DND-41 (cell line): Measurements from ENCODE around the gene ATP8A2.

Experiments
- ATAC-seq: fragments of 200-7000 bp; cut with Tn5 transposase; 3 replicates; pipeline ENCODE4 v1.9.1; 2021; ENCODE audit warnings: low read depth; ENCODE audit not compliant: insufficient read depth
- DNase-seq: peaks from one replicate; pipeline ENCODE4 v3.0.0-alpha.2; 2020
- H2AFZ ChIP-seq: 2 replicates; pipeline ENCODE4 v1.6.0; 2012; ENCODE audit warnings: low read depth, low read length
- H3K27ac ChIP-seq: 2 replicates; pipeline ENCODE4 v1.5.1; 2012; ENCODE audit warnings: low read length, inconsistent platforms
- H3K27me3 ChIP-seq: fragments of 200-600 bp; sonication (generic); 2 replicates; pipeline ENCODE4 v1.6.0; 2012; ENCODE audit warnings: low read length, mild to moderate bottlenecking, inconsistent platforms; ENCODE audit not compliant: insufficient read depth, poor library complexity
- H3K36me3 ChIP-seq: 2 replicates; pipeline ENCODE4 v1.5.1; 2012; ENCODE audit warnings: low read length, inconsistent platforms; ENCODE audit not compliant: insufficient read depth
- H3K4me1 ChIP-seq: 2 replicates; pipeline ENCODE4 v1.5.1; 2012; ENCODE audit warnings: mild to moderate bottlenecking, low read length; ENCODE audit not compliant: insufficient read depth
- H3K4me2 ChIP-seq: 2 replicates; pipeline ENCODE4 v1.6.0; 2012; ENCODE audit warnings: mild to moderate bottlenecking, moderate library complexity, low read length, inconsistent platforms; ENCODE audit not compliant: insufficient read depth
- H3K4me3 ChIP-seq, 2 experiments: fragments of 200-600 bp in 1 of 2; shearing (Covaris generic) in 1 of 2; 2 replicates each; pipeline ENCODE4 v1.5.1; 2012 to 2016; ENCODE audit warnings: inconsistent platforms in 2 of 2, low read length in 2 of 2, mild to moderate bottlenecking in 2 of 2, low read depth in 1 of 2, moderate library complexity in 1 of 2
- H3K79me2 ChIP-seq: 2 replicates; pipeline ENCODE4 v1.6.0; 2012; ENCODE audit warnings: low read length, inconsistent platforms; ENCODE audit not compliant: insufficient read depth
- H3K9ac ChIP-seq: 2 replicates; pipeline ENCODE4 v1.6.0; 2012; ENCODE audit warnings: low read depth, mild to moderate bottlenecking, inconsistent platforms, low read length, moderate library complexity
- H3K9me3 ChIP-seq: 2 replicates; pipeline ENCODE4 v1.5.1; 2012; ENCODE audit warnings: low read length, moderate library complexity, mild to moderate bottlenecking, inconsistent platforms; ENCODE audit not compliant: insufficient read depth, severe bottlenecking
- H4K20me1 ChIP-seq: 2 replicates; pipeline ENCODE4 v1.6.0; 2012; ENCODE audit warnings: low read length; ENCODE audit not compliant: insufficient read depth
- EZH2 ChIP-seq: IDR thresholded peaks from 3 replicates; pipeline ENCODE4 v1.6.1; 2012; ENCODE audit warnings: borderline replicate concordance, low read depth, mild to moderate bottlenecking, moderate library complexity, low read length, inconsistent platforms; ENCODE audit not compliant: severe bottlenecking
- TF ChIP-seq, protein P1 (sequence below): IDR thresholded peaks from 2 replicates; pipeline ENCODE4 v1.5.1; 2012; ENCODE audit warnings: borderline replicate concordance, low read length, moderate library complexity, mild to moderate bottlenecking; ENCODE audit not compliant: poor library complexity, severe bottlenecking; ENCODE audit errors: extremely low read depth

ATP8A2 gene

DNA sequence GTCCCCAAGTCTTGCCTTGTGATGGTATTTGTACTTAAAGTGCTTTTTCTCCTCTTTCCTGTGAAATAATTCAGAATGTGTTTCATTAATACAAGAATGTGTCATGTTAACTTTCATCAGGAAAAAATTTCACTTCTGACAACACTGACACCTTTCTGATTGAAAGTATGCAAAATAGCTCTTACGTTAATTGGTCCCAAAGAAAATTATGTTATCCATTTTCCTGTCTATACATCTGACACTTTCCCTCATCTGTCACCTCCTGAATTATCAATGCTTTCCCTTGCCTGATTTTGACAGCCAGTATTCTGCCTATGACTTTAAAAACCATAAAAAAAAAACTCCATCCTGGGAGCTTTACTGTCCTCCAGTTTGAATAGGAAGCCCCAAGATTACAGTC lies 336.5 kb downstream of the ATP8A2 start:
- DNase-seq (no peak), ATAC-seq (no peak)
- H3K36me3 ChIP-seq, result no peaks in the 10 kb centered on the region
- no peak for TF ChIP-seq EZH2
- TF ChIP-seq, protein P1, sequence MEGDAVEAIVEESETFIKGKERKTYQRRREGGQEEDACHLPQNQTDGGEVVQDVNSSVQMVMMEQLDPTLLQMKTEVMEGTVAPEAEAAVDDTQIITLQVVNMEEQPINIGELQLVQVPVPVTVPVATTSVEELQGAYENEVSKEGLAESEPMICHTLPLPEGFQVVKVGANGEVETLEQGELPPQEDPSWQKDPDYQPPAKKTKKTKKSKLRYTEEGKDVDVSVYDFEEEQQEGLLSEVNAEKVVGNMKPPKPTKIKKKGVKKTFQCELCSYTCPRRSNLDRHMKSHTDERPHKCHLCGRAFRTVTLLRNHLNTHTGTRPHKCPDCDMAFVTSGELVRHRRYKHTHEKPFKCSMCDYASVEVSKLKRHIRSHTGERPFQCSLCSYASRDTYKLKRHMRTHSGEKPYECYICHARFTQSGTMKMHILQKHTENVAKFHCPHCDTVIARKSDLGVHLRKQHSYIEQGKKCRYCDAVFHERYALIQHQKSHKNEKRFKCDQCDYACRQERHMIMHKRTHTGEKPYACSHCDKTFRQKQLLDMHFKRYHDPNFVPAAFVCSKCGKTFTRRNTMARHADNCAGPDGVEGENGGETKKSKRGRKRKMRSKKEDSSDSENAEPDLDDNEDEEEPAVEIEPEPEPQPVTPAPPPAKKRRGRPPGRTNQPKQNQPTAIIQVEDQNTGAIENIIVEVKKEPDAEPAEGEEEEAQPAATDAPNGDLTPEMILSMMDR, result no peak
- no peaks in the 10 kb centered on the region for H4K20me1 ChIP-seq
- H3K9me3 ChIP-seq, result no peaks in the 10 kb centered on the region
- H3K79me2 ChIP-seq, result no peaks in the 10 kb centered on the region
- no peak overlapping the region for H3K9ac ChIP-seq
- H3K4me3 ChIP-seq, result no peak overlapping the region
- H2AFZ ChIP-seq, result no peak overlapping the region
- H3K4me2 ChIP-seq, result no peak overlapping the region
- H3K27ac ChIP-seq, result no peak overlapping the region
- H3K27me3 ChIP-seq, result no peaks in the 10 kb centered on the region
- H3K4me1 ChIP-seq, result peaks cover 9% of the 10 kb centered on the region

DNA sequence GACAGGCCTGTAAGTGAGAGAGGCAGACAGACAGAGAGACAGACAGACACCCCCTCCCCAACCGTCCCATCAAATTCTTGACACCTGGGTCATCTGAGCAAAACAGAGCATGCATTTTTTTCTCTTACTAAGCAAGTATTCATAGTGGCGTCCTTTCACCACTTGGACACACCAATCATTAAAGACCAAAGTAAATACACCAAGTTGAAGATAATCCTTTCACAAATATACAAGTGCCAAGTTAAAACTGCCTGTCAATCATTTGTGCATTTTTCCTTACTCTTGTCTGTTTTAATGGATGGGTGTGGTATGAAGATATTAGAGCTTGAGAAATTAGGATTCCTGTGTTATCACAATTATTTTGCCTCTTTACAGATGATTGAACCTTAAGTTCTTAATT lies 337.3 kb downstream of the ATP8A2 start:
- Histone ChIP-seq H3K79me2 (no peaks in the 10 kb centered on the region), H3K27ac (no peak overlapping the region), H3K4me1 (peaks cover 4% of the 10 kb centered on the region), H3K9ac (no peak overlapping the region), H3K27me3 (no peaks in the 10 kb centered on the region), H3K9me3 (no peaks in the 10 kb centered on the region), H2AFZ (no peak overlapping the region), H4K20me1 (no peaks in the 10 kb centered on the region), H3K4me2 (no peak overlapping the region), H3K36me3 (no peaks in the 10 kb centered on the region), H3K4me3 (no peak overlapping the region)
- ATAC-seq, result no peak
- DNase-seq, result no peak
- TF ChIP-seq EZH2, result no peak
- TF ChIP-seq, protein P1, result no peak

DNA sequence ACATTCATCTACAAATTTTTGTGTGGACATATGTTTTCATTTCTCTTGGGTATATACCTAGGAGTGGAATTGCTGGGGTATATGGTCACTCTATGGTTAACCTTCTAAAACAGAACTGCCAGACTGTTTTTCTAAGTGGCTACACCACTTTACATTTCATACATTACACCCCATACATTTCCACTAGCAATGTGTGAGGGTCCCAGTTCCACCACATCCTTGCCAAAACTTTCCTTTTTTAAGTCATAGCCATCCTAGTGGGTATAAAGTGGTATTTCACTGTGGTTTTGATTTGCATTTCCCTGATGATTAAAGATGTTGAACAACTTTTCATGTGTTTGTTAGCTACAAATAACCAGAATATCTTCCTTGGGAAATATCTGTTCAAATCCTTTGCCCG lies 344.0 kb downstream of the ATP8A2 start:
- no peak overlapping the region for H3K4me3 ChIP-seq
- H3K4me1 ChIP-seq, result 0 out of 2 replicates have a peak, but pooled peaks cover 4% of the 10 kb centered on the region
- no peaks in the 10 kb centered on the region for H3K36me3 ChIP-seq
- H3K9me3 ChIP-seq, result no peaks in the 10 kb centered on the region
- ATAC-seq, result no peak
- DNase-seq, result no peak
- no peak for TF ChIP-seq EZH2
- TF ChIP-seq, protein P1, result no peak
- no peaks in the 10 kb centered on the region for H4K20me1 ChIP-seq
- no peak overlapping the region for H3K27ac ChIP-seq
- no peaks in the 10 kb centered on the region for H3K27me3 ChIP-seq
- no peak overlapping the region for H3K4me2 ChIP-seq
- no peak overlapping the region for H3K9ac ChIP-seq
- H3K79me2 ChIP-seq, result no peaks in the 10 kb centered on the region
- H2AFZ ChIP-seq, result no peak overlapping the region
